Epithelial cell of proximal tubule (primary cell): Measurements from ENCODE around the gene PRRT1B. TPM values are rescaled to one million over a fixed set of nuclear protein-coding genes. Genes with fewer than 3 reads are reported as not detected.
A peak's percentile ranks its signal among the peaks of the same experiment; 100 is the strongest.

Experiments
- DNase-seq: peaks from one replicate; pipeline ENCODE4 v3.0.0-alpha.2; 2011; ENCODE audit warnings: low read depth
- H3K4me3 ChIP-seq: 2 replicates; pipeline ENCODE4 v1.5.1; 2011; ENCODE audit warnings: low read depth, mild to moderate bottlenecking, low read length
- CTCF ChIP-seq: conservative IDR thresholded peaks from 2 replicates; pipeline ENCODE4 v1.5.1; 2012; ENCODE audit warnings: low read depth, mild to moderate bottlenecking, low read length
- total RNA-seq: library from RNA; depleted of rRNA; stranded (reverse); fragments of >200 nt; gene quantifications from 2 replicates; pipeline ENCODE4 v1.2.3, GENCODE V29; 2015

PRRT1B gene
- not detected in 2 replicates for total RNA-seq

GRCh38 chr9:131545003-131545785 lies at the start of gene PRRT1B:
TSS of gene PRRT1B (plus strand) at chr9:131545523. CDS start at chr9:131545616, 93 bp downstream.
- H3K4me3 ChIP-seq = peak within 1 kb of the TSS; percentile 28
- peak; percentile 7 for DNase-seq
- no peak for TF ChIP-seq CTCF

- DNase-seq = no peak
- TF ChIP-seq CTCF = no peak
- no peak overlapping the region for H3K4me3 ChIP-seq
These were observed 49.5 kb upstream of the PRRT1B start for GRCh38 chr9:131495785-131496184.

GRCh38 chr9:131496844-131497405 lies 48.4 kb upstream of the PRRT1B start:
- no peak for TF ChIP-seq CTCF
- DNase-seq = no peak
- no peak overlapping the region for H3K4me3 ChIP-seq

GRCh38 chr9:131499254-131499767 lies 46.0 kb upstream of the PRRT1B start:
- no peak overlapping the region for H3K4me3 ChIP-seq
- no peak for TF ChIP-seq CTCF
- DNase-seq = no peak

GRCh38 chr9:131500377-131500776 lies 44.9 kb upstream of the PRRT1B start:
- DNase-seq = no peak
- TF ChIP-seq CTCF = no peak

GRCh38 chr9:131500939-131501541 lies 44.3 kb upstream of the PRRT1B start:
- no peak for DNase-seq
- no peak for TF ChIP-seq CTCF
- no peak overlapping the region for H3K4me3 ChIP-seq

More at GRCh38 chr9:131500377-131500776, 44.9 kb upstream of the PRRT1B start:
- no peak overlapping the region for H3K4me3 ChIP-seq
